ENCODE data around the gene RYR3. TPM values are rescaled to one million over a fixed set of nuclear protein-coding genes. Genes with fewer than 3 reads are reported as not detected.

The RYR3 gene
- total and polyA plus RNA-seq, 2 of the 13 experiments (the other 11 are each of a cell fraction or from before 2014, with no cell fraction given): not detected

DNA sequence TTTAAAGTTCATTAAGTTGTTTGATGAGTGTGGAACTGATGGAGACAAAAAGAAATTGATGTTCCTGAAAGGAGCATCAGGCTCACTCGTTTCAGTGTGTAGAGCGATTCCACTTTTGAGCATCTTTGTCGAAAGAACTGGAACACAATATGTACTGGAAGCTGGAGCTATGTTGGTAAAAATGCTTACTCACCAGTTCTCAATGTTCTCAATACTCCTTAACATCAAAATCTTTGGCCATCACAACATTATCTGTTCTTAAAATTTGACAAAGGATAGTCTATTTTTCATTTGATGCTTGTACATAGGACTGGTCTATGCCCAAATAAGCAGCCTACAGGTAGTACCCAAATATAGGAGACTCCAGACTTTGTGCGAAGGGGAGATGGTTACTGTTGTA lies 18.7 kb downstream of the RYR3 start:
- no peak overlapping the region for H3K4me3 ChIP-seq (replicated peaks in 1 of 3; ENCODE audit: insufficient read depth in 1 of 3, low read depth in 2 of 3, low read length in 3 of 3)
- in situ Hi-C loops (cut with HindIII; ENCODE audit: extremely low pct_ligation_motif_present, low pct_unique_long_range_greater_than_20kb) (no loop called here), intact Hi-C loops (cut with micrococcal nuclease; ENCODE audit: unreplicated experiment) (no loop called here)
- no peaks in the 10 kb centered on the region for H3K4me1 ChIP-seq (ENCODE audit: insufficient read depth, low read length)
- H3K27me3 ChIP-seq (ENCODE audit: control insufficient read depth in 1 of 2, insufficient read depth in 2 of 2, low read length in 2 of 2): no peaks in the 10 kb centered on the region; a peak in 1 of 5 replicates
- H3K36me3 ChIP-seq (replicated peaks in 1 of 2; ENCODE audit: control insufficient read depth in 1 of 2, insufficient read depth in 2 of 2, low read length in 2 of 2): no peaks in the 10 kb centered on the region
- ATAC-seq: no peak
- POLR2A ChIA-PET: no interaction called here
- H3K4me2 ChIP-seq (ENCODE audit: low read depth, low read length): no peak overlapping the region
- DNase-seq (ENCODE audit: low spot score): no peak
- H2AFZ ChIP-seq (ENCODE audit: low read length): no peak overlapping the region
- H4K20me1 ChIP-seq (ENCODE audit: insufficient read depth, low read length): no peaks in the 10 kb centered on the region
- no peaks in the 10 kb centered on the region for H3K79me2 ChIP-seq (ENCODE audit: insufficient read depth, low read length)
- no TSS peak for BruUV-seq (replicated peaks)
- CTCF ChIA-PET (ENCODE audit: low intra/inter-chr PET ratio, low total read pairs): no interaction called here
- 0% methylated on average over 4 of the region's 4 CpGs for WGBS (ENCODE audit: low lambda C conversion rate)
- no peak overlapping the region for H3K9ac ChIP-seq (ENCODE audit: insufficient read depth, low read depth, low read length)
- FAIRE-seq: no peak
- no peak overlapping the region for H3K27ac ChIP-seq (ENCODE audit: extremely low read length, insufficient read depth, low read length)
- TF ChIP-seq ZZZ3 (CRISPR knock-in tag; IDR thresholded peaks at IDR 0.05; ENCODE audit: borderline replicate concordance): no peak
- TF ChIP-seq HNF4G (IDR thresholded peaks at IDR 0.05; ENCODE audit: borderline replicate concordance, low read depth, low read length): no peak
- no peak for TF ChIP-seq HNF4G (CRISPR knock-in tag; IDR thresholded peaks at IDR 0.05; ENCODE audit: borderline replicate concordance, low read depth)
- TF ChIP-seq, protein P1, sequence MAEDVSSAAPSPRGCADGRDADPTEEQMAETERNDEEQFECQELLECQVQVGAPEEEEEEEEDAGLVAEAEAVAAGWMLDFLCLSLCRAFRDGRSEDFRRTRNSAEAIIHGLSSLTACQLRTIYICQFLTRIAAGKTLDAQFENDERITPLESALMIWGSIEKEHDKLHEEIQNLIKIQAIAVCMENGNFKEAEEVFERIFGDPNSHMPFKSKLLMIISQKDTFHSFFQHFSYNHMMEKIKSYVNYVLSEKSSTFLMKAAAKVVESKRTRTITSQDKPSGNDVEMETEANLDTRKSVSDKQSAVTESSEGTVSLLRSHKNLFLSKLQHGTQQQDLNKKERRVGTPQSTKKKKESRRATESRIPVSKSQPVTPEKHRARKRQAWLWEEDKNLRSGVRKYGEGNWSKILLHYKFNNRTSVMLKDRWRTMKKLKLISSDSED (CRISPR knock-in tag; IDR thresholded peaks at IDR 0.05): no peak
- TF ChIP-seq KDM5B (CRISPR knock-in tag; IDR thresholded peaks at IDR 0.05; ENCODE audit: borderline replicate concordance): no peak
- no peak for TF ChIP-seq RORA (CRISPR knock-in tag; IDR thresholded peaks at IDR 0.05)
- TF ChIP-seq, protein P2, sequence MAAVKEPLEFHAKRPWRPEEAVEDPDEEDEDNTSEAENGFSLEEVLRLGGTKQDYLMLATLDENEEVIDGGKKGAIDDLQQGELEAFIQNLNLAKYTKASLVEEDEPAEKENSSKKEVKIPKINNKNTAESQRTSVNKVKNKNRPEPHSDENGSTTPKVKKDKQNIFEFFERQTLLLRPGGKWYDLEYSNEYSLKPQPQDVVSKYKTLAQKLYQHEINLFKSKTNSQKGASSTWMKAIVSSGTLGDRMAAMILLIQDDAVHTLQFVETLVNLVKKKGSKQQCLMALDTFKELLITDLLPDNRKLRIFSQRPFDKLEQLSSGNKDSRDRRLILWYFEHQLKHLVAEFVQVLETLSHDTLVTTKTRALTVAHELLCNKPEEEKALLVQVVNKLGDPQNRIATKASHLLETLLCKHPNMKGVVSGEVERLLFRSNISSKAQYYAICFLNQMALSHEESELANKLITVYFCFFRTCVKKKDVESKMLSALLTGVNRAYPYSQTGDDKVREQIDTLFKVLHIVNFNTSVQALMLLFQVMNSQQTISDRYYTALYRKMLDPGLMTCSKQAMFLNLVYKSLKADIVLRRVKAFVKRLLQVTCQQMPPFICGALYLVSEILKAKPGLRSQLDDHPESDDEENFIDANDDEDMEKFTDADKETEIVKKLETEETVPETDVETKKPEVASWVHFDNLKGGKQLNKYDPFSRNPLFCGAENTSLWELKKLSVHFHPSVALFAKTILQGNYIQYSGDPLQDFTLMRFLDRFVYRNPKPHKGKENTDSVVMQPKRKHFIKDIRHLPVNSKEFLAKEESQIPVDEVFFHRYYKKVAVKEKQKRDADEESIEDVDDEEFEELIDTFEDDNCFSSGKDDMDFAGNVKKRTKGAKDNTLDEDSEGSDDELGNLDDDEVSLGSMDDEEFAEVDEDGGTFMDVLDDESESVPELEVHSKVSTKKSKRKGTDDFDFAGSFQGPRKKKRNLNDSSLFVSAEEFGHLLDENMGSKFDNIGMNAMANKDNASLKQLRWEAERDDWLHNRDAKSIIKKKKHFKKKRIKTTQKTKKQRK (IDR thresholded peaks at IDR 0.05; ENCODE audit: low read length): no peak
- TF ChIP-seq MAFF (IDR thresholded peaks at IDR 0.05; ENCODE audit: low read depth, low read length): peak; percentile 59
- TF ChIP-seq MAFK (conservative IDR thresholded peaks at IDR 0.05 in 1 of 2, IDR thresholded peaks at IDR 0.05 in 1 of 2; ENCODE audit: low read length in 2 of 2): peak; percentile 65 to 71
- TF ChIP-seq SYNCRIP (IDR thresholded peaks at IDR 0.05; ENCODE audit: insufficient read depth, low read depth, low read length): no peak
- TF ChIP-seq, protein P3, sequence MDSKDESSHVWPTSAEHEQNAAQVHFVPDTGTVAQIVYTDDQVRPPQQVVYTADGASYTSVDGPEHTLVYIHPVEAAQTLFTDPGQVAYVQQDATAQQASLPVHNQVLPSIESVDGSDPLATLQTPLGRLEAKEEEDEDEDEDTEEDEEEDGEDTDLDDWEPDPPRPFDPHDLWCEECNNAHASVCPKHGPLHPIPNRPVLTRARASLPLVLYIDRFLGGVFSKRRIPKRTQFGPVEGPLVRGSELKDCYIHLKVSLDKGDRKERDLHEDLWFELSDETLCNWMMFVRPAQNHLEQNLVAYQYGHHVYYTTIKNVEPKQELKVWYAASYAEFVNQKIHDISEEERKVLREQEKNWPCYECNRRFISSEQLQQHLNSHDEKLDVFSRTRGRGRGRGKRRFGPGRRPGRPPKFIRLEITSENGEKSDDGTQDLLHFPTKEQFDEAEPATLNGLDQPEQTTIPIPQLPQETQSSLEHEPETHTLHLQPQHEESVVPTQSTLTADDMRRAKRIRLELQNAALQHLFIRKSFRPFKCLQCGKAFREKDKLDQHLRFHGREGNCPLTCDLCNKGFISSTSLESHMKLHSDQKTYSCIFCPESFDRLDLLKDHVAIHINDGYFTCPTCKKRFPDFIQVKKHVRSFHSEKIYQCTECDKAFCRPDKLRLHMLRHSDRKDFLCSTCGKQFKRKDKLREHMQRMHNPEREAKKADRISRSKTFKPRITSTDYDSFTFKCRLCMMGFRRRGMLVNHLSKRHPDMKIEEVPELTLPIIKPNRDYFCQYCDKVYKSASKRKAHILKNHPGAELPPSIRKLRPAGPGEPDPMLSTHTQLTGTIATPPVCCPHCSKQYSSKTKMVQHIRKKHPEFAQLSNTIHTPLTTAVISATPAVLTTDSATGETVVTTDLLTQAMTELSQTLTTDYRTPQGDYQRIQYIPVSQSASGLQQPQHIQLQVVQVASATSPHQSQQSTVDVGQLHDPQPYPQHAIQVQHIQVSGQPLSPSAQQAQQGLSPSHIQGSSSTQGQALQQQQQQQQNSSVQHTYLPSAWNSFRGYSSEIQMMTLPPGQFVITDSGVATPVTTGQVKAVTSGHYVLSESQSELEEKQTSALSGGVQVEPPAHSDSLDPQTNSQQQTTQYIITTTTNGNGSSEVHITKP (CRISPR knock-in tag; IDR thresholded peaks at IDR 0.05; ENCODE audit: low read depth): no peak
- no peak for TF ChIP-seq ZNF432 (CRISPR knock-in tag; IDR thresholded peaks at IDR 0.05; ENCODE audit: borderline replicate concordance)
- H3K9me3 ChIP-seq (ENCODE audit: low read length): no peaks in the 10 kb centered on the region

All from HepG2 (cell line).